Dermis microvascular lymphatic vessel endothelial cell (primary cell): ENCODE data around the gene MOCS1. TPM values are rescaled to one million over a fixed set of nuclear protein-coding genes. Genes with fewer than 3 reads are reported as not detected.
"Not testable (repeated sequence)": the region's sequence is repeated elsewhere in the genome, so short reads cannot be mapped to it uniquely, and the experiment has no call there.

ENCODE experiments used
- DNase-seq, 2 donors: peaks; one replicate each; pipeline versions ENCODE4 v3.0.0 to v3.0.0-alpha.2; 2010; ENCODE audit warnings: low read depth in 2 of 2
- total RNA-seq: library from RNA; depleted of rRNA; stranded (reverse); fragments of >200 nt; gene quantifications from 2 replicates; pipeline ENCODE4 v1.2.1, GENCODE V29; 2014

Gene MOCS1
- 8.3 and 10.4 TPM in 2 replicates for total RNA-seq

DNA sequence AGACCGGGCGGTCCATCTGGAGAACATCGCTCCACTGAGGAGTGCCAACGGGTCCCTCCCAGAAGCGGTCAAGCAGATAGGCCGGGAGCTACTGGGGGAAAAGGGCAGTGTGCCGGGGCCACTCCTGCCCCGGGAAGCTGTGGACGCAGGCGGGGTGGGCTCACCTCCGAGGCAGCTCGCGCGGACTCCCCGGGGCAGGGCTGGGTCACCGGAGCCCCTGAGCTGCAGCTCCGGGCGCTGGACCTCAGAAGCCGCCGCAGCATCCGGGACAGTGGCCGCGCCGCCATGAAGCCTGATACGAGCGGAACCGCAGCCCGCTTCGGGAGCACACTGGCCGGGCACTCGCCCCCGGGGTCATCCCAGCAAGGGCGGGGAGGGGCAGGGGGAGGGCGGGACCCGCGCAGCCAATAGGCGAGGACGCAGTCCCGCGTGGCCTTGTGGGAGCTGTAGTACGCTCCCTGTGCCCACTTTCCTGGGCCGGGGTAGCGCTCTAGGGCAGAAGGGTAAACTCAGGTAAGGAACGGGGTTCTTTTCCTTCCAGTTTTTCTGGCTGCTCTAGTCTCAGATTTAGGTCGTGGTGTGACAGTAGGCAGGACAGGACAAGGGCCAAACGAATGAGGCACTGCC, at the start of gene MOCS1:
Gene MOCS1, minus strand, starts transcription at position 332 of the 627 bp plus-strand sequence. Its CDS starts 45 bp downstream, at position 287.
- peak; percentile 42 to 70 for DNase-seq

DNA sequence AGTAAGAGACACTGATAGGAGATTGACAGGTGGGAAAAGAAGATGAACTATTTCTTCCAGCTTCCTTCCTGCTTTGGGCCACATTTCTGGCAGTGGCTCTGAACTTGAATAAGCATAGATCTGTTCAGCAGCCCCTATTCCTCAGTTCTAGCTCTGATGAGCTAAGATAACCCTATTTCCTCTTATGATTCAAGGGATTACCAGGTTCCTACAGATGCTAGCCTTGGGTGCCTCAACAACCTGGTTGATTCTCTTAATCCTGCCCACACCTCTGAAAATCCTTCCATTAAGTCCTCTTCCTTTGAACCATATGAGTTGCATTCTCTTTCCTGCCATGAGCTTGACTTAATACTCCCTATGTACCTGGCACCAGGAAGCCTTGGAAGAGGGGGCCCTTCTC, 49.8 kb upstream of the MOCS1 start:
- DNase-seq = no peak

DNA sequence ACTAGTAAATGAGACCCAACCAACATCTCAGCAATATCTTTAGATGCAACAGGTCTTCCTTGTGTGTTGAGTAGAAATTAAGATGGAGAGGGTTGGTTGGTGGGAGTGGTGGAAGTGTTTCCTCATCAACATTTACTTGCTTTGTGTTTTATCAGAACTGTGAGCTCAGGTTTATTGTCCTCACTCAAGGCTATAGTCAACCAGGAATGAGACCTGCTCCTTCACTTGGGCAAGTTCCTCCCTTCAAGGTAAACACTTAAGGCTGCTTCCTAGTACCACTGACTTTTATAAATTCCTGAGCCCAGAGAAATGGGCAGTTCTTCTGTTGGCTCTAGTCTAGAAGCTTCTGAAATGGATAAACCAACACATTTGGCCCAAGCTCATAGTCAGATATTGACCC, 48.9 kb upstream of the MOCS1 start:
- DNase-seq = no peak

DNA sequence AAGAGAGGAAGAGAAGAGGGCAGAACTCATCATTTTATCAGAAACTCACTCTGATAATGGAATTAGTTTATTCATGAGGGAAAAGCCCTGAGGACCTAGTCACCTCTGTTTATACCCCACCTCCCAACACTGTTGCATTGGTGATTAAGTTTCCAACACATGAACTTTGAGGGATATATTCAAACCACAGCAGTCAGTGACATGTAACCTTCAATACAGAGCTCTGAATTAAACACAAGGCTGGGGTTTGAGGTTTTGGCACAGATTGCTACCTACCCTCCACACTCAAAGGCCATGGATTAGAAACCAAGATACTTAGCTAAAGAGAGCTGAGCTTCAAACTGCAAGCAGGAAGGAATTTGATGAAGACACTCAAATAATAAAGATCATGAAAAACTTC, 48.5 kb upstream of the MOCS1 start:
- no peak for DNase-seq

DNA sequence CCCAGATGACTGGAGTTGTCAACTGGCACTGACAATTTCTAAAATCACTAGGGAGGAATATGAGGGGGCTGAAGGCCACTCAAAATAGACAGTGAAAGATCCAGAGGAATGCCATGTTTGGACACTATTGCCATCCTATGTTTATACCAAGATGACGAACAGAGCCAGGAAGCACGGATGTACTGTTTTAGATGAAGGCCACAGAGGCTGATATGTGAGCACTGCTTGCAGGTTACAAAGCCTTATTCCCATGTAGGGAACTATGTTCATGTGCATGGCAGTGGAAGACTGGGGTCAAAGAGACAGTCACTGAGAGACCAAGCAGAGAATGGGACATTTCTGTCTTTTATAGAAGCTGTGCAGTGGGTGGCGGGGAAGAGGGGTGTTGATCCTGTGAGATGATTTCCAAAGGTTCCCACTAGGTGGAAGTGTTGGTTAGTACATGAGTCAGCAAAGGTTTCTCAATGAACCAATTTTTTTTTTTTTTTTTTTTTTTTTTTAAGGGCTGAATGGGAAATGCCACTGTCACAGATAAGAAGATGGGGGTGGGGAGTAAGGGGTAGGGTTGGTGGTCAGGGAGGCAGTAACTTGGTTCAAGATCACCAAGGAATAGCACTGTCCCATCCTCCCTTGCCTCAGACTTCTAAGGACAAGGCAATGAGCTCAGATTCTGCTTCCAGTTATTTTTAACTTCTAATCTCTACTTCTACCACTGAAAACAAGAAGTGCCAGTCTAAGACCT, 46.7 kb upstream of the MOCS1 start:
- peak; percentile 22 to 47 for DNase-seq

DNA sequence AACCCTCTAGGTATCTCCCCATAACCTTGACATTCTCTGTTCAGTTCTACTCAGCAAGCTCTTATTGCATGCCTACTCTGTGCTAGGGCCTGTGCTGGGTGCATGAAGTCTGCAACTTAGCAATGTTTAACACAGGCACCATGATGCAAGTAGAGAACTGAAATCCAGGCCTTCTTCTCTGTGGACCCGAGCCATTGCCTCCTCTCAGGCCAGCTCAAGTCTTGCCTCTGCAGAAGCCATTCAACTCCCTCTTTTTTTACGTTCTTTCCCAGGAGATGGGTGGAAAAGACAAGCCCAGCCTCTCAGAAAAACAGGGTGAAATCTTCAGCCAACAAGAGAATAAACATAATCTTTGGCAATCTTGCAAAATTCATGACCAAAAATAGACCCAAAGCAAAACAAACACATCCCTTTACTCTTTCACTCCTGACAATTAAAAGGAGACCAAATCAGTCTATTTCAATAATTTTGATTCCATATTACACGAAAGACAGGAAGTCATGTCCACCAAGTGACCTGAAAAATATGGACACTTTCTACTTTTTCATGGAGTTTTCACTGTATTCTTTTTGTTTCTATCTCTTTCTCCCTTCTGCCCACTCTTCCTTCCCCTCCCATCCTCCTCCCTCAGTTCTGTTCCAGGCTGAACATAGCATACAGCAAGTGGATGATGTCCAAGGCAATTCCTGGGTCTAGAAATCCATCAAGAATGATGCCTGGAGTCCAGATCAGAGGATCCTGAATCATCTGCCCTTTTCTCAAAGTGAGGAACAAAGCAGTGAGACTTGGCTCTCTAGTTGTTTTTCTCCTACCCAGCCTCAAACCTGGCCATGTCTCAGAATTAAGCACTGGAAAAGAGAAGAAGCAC, 45.4 kb upstream of the MOCS1 start:
- DNase-seq = no peak

DNA sequence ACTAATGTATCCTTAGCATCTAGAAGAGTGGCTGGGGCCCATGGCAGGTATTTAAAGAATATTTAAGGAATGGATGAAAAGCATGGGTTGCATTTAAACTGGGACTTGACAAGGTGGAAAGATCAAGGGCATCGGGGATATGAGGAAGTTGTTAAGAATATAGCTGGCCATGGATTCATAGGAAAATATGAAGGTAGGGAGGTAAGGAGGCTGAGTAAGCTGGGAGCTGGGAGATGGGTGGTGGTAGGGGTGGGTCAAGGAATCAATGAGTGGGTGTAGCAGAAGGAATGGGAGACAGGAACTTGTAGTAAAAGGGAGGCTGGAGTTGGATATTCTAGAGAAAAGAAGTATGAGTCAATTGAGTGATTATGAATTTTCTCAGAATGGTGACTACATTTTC, 44.0 kb upstream of the MOCS1 start:
- DNase-seq = no peak

DNA sequence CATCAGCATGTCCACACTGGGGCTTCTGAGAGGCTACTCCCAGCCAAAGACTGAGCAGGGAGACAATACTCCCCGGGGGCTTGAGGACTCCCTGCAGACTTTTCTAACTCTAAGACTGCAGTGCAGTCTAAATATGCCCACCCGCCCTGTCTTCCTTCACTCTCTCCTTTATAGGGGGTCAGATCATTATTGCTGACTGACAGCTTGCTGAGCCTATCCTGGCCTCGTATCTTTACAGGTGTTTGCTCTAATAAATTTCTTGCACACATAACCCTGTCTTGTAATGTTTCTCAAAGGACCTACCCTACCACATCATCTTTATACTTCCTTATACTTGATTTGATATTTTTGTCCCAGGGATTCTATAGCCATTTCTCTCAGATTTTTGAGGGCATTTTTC, 39.4 kb upstream of the MOCS1 start:
- DNase-seq = no peak

DNA sequence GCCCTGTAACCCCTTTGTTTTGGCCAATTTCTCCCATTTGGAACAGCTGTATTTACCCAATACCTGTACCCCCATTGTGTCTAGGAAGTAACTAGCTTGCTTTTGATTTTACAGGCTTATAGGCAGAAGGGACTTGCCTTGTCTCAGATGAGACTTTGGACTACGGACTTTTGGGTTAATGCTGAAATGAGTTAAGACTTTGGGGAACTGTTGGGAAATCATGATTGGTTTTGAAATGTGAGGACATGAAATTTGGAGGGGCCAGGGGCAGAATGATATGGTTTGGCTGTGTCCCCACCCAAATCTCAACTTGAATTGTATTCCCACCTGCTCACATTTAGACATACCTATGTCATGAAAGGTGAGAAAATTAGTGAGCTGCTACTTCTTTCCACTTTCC, 38.5 kb upstream of the MOCS1 start:
- DNase-seq = not testable (repeated sequence)

DNA sequence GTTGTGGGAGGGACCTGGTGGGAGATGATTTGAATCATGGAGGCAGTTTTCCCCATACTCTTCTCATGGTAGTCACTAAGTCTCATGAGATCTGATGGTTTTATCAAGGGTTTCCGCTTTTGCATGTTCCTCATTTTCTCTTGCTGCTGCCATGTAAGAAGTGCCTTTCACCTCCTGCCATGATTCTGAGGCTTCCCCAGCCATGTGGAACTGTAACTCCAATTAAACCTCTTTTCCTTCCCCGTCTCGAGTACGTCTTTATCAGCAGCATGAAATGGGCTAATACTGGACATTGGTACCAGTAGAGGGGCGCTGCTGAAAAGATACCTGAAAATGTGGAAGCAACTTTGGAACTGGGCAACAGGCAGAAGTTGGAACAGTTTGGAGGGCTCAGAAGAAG, 36.9 kb upstream of the MOCS1 start:
- not testable (repeated sequence) for DNase-seq

DNA sequence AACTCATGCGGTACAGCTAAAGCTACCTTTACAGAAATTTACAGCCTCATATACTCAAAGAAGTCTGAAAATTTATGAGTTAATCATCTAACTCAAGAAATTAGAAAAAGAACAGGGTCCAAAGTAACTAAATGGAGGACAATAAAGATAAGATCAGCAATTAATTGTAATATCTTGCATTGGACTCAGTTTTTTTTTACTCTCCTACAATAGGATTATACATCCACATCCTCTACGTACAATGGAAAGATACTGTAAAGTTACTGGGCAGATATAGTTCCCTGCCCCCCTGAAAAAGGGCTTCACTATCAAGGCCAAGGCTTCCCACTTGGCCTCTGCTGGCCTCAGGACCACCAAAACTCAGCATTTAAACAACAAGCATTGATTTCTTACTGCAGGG, 31.5 kb upstream of the MOCS1 start:
- no peak for DNase-seq

DNA sequence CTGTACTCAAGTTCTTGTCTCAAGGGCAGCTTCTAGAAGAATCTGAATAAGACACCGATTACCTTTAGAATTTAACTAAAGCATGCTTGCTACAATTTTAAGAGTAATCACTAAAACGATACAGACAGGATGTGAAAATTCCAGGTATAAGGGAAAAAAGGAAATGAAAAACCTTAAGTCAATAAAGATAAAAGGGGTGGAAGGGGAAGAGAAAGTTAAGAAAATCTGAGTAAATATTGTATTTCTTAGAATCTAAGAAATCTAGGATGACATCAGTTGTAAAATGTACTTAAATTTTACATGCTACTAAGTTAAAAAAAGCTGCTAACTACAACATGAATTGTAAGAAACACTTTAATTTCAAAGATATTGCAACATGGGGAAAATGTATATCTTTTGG, 30.3 kb upstream of the MOCS1 start:
- DNase-seq = no peak

DNA sequence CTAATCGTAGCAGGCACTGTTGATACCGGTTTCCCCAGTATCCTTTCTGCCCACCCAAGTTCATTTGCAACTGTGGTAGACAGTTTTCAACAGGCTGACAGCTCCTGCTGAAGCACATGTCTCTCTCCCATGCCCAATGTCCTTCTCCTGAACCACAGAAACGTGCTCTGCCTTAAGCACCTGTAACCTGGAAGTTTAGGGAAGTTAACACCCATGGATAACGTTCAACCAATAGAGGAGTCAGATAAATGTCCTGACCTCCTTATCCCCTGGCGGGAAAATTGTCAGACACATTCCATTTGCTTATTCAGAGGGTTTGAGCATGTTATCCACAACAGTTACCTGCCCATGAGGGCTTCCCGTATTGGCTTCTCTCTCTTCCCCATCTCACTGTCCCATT, 29.8 kb upstream of the MOCS1 start:
- no peak for DNase-seq

DNA sequence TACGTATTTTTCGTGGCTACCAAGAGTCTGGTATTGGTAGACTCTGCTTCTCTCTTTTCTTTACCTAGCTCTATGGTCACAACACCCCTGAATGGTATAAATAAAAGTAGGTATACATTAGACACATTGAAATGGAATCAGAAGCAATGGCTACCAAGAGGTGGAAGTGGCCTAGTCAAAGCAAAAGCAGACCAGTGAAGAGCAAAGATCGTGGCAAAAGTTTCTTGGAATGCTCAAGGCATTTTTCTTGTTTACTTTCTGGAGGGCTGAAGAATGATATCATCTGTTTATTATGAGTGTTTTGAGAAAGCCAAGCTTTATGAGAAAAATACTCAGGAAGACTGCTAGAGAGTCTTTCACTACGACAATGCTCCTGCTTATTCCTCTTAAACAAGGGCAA, 28.6 kb upstream of the MOCS1 start:
- DNase-seq = no peak

DNA sequence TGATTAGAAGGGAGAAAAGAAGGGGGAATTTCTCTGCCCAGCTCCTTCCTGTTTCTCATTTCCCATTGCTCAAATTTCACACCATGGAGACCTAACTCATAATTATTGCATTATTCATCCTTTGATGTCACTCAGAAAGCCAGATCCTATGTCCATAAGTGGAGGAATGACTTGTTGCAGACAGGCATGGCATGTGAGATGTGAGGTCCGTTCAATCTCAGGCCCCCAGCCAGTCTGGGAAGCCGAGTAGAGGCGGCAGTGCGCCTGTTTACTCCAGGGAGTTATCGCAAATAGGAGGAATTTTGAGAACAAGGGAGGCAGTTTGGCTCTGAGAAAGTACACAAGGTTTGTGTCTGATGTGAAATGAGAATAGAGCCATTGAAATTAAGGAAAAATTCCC, 26.9 kb upstream of the MOCS1 start:
- DNase-seq = peak in 1 of 2 donors; percentile 16

DNA sequence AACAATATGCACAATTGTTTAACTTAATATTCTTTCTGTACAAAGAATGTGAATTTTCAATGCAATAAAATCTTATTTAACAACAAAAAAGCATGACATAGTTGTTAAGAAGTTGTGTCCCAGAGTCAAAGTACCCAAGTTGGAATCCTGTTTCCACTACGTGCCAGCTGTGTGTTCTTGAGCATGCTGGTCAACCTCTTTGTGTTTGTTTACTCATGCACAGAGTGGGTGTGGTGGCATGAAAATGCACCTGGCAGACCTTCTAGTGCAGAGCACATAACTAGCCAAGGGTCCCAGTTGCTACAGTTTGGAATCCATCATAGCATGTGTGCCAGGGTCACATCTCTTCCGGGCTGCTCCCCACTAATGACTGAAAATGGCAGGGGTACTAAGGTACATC, 24.7 kb upstream of the MOCS1 start:
- DNase-seq = no peak

DNA sequence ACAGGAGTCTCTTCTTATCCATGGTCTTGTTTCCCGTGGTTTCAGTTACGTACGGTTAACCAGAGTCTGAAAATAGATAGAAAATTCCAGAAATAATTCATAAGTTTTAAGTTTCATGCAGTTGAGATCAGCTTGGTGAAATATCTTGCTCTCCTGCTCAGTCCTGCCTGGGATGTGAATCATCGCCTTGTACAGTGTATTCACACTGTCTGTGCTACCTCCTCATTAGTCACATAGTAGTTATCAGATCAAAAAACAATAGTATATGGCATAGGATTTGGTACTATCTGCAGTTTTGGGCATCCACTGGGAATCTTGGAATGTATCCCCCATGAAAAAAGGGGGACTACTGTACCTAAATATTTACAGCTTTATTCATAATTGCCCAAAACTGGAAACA, 22.7 kb upstream of the MOCS1 start:
- DNase-seq = no peak

DNA sequence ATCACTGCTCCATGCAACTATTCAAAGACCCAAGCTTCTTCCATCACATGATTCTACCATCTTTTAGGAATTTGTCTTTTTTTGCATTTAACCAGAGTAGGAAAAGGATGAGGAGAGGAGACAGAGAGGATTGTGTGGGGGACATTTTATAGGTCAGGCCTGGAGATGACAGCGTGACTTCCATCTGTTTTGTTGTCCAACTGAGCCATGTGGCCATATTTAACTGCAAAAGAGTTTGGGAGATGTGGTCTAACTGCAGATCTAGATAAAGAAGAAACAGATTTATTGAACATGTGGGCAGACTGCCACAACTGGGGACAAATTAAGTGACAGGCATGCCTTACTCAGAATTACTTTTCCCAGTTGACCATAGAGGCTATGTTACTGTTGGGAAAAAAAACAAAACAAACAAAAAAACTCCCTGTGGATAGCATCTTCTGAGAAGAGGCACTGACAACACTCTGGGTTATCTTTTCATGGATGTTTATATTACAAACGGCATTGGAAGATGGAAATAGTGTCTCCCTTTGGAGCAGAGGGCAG, 18.9 kb upstream of the MOCS1 start:
- DNase-seq = no peak

DNA sequence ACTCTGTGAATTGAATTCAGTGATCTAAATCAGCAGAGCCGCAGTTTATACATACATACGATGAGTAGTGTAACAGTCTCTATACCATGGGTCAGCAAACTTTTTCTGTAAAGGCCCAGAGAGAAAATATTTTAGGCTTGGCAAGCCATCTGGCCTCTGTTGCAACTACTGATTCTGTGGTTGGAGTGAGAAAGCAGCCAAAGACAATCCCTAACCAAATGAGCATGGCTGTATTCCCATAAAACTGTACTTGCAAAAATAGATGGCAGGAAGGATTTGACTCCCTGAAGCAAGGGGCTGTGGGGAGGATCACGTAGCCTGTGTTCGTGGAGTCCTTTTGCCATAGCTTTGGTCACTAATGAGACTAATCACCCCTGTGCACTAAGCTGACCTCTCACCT, 17.9 kb upstream of the MOCS1 start:
- no peak for DNase-seq

DNA sequence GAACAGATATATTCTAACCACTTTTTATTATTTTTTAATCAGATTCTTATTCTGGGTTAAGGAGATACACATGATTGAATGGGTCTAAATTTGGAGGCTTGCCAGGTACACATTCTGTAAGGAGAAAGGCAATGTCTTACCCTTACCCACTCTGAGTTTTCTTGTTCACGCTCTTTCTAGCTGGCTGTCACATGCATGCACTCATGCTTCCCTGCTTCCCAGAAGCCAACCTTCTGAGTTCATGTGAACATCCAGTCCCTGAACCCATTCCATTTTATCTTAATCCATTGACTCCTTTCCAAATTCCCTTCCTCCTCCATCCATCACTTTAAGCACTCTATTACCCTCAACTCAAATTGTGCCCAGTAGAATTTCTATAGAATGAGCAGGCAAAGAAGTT, 17.5 kb upstream of the MOCS1 start:
- DNase-seq = no peak

DNA sequence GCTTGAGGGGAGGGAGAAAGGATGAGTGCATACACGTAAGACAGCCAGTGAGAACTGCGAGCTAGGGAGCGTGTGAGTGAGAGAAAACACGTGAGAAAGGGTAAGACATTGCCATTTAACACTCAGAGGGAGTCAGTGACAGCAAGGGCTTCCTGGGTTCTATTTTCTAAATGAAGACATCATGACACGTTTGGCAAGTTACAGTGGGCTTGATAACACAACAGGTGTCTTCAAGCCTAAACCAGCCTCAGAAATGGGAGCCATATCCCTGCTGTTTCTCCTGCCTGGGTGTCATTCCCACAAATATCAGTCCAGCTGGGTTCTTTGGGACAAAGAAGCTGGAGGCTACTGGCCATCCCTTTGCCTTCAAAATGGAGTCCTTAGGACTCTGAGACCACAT, 16.9 kb upstream of the MOCS1 start:
- no peak for DNase-seq

DNA sequence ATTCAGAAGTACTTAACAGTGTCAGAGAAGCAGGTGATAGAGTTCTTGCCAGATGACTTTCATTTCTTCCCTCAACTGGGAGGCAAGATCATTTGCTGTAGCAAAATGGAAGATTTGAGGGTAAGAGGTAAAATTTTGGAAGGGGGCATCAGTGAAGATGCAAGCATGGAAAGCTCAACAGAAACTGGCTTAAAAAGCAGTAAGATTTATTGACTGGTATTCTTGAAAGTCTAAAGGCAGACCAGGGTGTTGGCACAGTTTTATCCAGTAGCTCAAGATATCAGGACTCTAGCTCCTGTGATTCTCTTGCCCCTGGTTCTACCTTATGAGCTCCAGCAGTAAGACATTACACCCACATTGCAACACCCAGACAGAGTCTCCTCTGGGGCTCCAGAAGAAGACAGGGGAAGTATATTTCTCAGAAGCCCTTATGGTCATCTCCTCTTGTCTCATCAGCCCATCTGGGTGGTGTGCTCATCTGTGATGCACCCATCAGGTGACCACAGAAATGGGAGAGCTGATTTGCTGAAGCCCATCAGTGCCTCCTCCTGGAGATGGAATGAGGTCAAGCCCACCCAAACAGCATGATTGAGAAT, 16.0 kb upstream of the MOCS1 start:
- no peak for DNase-seq
